GM12892 (cell line): ENCODE results near the gene TSC22D1.

Experiments used
- POLR2AphosphoS5 ChIP-seq: IDR thresholded peaks from 2 replicates; pipeline ENCODE4 v1.6.1; 2011; ENCODE audit warnings: low read depth, low read length, control low read depth
- TAF1 ChIP-seq: IDR thresholded peaks from 2 replicates; pipeline ENCODE4 v1.6.1; 2011; ENCODE audit warnings: low read depth, mild to moderate bottlenecking, control low read depth, low read length, borderline replicate concordance

DNA sequence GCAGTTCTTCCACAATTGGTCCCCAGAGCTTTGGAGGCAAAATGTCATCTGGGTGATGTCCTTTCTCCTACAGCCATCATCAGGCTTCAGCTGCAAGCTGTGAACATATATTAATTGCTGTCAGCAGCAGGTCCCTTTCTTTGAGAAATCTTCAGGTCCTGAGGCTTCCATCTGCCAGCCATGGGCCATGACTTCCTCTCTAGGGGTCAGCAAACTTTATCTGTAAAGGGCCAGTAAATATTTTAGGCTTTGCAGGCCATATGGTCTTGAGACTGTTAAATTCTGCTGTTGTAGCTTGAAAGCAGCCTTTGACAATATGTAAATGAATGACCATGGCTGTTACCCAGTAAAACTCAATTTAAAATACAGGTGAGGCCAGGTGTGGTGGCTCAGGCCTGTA lies 175.4 kb downstream of the TSC22D1 start:
- no peak for TF ChIP-seq POLR2AphosphoS5
- TF ChIP-seq TAF1 = no peak
